ENCODE data around the gene LENEP.

The LENEP gene

DNA sequence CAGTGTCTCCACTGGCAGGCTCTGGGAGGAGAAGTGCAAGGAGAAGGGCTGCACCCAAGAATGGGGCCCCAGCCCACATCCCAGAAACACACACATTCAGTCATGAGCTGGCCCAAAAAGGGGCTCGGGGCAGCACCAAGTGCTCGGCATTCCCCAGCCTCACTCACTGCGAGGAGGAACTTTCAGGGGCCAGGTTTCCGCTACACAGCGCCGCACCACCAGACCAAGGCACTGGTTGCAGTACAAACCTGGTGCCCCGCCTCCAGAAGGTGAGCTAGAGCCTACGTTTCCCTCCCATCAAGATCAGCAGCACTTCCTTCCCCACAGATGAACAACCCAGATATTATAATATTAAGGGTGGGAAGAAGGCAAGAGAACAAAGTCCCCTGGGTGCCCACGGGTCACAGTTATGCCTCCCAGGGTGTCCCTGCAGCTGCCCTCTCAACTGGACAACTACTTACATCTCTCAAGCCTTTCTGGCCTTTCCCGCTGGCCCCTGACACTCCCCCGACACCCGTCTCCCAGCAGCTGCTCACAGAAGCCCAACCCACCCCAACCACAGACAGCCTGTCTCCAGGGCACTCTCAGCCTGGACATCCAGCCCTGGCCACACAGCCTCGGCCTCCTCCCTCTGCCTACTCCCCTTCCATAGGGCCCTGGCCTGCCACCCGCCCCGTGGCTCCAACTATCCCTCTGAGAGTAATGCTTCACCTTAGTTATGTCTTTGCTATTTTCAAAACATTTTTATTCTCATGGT, 41.3 kb upstream of the LENEP start:
- Histone ChIP-seq H2AFZ (ENCODE audit: low read depth, low read length) (no peak overlapping the region), H4K20me1 (ENCODE audit: insufficient read depth, low read length) (peaks cover 7% of the 10 kb centered on the region; the same call in 1 of the 2 replicates), H3K79me2 (ENCODE audit: insufficient read depth, low read length) (peaks cover 28% of the 10 kb centered on the region), H3K9me3 (ENCODE audit: insufficient read depth, low read length, severe bottlenecking) (no peaks in the 10 kb centered on the region), H3K9ac (ENCODE audit: low read depth, low read length) (no peak overlapping the region), H3K4me2 (ENCODE audit: insufficient read depth, low read length) (no peak overlapping the region), H3K27me3 (ENCODE audit: insufficient read depth, low read length, poor library complexity) (no peaks in the 10 kb centered on the region), H3K27ac (ENCODE audit: low read length) (no peak overlapping the region), H3K4me3 (ENCODE audit: low read depth in 1 of 2, low read length in 2 of 2) (no peak overlapping the region), H3K36me3 (ENCODE audit: insufficient read depth, low read length) (peaks cover 30% of the 10 kb centered on the region), H3K4me1 (ENCODE audit: insufficient read depth, low read length) (peaks cover 43% of the 10 kb centered on the region)
- DNase-seq: no peak
- TF ChIP-seq, protein P1, sequence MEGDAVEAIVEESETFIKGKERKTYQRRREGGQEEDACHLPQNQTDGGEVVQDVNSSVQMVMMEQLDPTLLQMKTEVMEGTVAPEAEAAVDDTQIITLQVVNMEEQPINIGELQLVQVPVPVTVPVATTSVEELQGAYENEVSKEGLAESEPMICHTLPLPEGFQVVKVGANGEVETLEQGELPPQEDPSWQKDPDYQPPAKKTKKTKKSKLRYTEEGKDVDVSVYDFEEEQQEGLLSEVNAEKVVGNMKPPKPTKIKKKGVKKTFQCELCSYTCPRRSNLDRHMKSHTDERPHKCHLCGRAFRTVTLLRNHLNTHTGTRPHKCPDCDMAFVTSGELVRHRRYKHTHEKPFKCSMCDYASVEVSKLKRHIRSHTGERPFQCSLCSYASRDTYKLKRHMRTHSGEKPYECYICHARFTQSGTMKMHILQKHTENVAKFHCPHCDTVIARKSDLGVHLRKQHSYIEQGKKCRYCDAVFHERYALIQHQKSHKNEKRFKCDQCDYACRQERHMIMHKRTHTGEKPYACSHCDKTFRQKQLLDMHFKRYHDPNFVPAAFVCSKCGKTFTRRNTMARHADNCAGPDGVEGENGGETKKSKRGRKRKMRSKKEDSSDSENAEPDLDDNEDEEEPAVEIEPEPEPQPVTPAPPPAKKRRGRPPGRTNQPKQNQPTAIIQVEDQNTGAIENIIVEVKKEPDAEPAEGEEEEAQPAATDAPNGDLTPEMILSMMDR (IDR thresholded peaks at IDR 0.05; ENCODE audit: borderline replicate concordance, extremely low read depth, low read length, poor library complexity, severe bottlenecking): no peak
- no peak for TF ChIP-seq EZH2 (IDR thresholded peaks at IDR 0.05; ENCODE audit: borderline replicate concordance, low read depth, low read length, severe bottlenecking)
- no peak for ATAC-seq (ENCODE audit: insufficient read depth, low read depth)

DNA sequence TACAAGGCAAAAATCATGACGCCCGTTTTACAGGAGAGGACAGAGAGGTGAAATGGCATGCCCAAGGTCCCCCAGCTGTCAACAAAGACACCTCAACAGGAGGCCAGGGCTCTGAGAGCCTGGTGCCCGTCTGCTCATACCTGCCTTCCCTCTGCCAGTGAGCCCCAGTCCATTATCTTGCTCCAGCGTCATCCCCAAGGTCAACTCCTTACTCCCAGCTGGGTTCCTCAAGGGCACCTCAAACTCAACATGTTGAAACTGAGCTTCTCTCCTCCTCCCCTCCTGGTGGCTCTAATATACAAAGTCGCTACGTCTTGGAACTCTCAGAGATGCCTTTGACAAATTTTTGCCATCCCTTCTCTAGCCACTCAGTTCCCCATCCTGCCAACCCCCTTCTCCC, 40.7 kb upstream of the LENEP start:
- Histone ChIP-seq H3K4me3 (ENCODE audit: low read depth in 1 of 2, low read length in 2 of 2) (no peak overlapping the region), H2AFZ (ENCODE audit: low read depth, low read length) (no peak overlapping the region), H3K4me2 (ENCODE audit: insufficient read depth, low read length) (0 out of 2 replicates have a peak overlapping the region, but pooled peaks have one; percentile 0), H3K27ac (ENCODE audit: low read length) (peak overlapping the region; percentile 15), H3K9me3 (ENCODE audit: insufficient read depth, low read length, severe bottlenecking) (no peaks in the 10 kb centered on the region), H3K27me3 (ENCODE audit: insufficient read depth, low read length, poor library complexity) (no peaks in the 10 kb centered on the region), H3K4me1 (ENCODE audit: insufficient read depth, low read length) (peaks cover 49% of the 10 kb centered on the region), H4K20me1 (ENCODE audit: insufficient read depth, low read length) (peaks cover 7% of the 10 kb centered on the region; the same call in 1 of the 2 replicates), H3K79me2 (ENCODE audit: insufficient read depth, low read length) (peaks cover 28% of the 10 kb centered on the region), H3K9ac (ENCODE audit: low read depth, low read length) (no peak overlapping the region), H3K36me3 (ENCODE audit: insufficient read depth, low read length) (peaks cover 25% of the 10 kb centered on the region)
- no peak for TF ChIP-seq EZH2 (IDR thresholded peaks at IDR 0.05; ENCODE audit: borderline replicate concordance, low read depth, low read length, severe bottlenecking)
- TF ChIP-seq, protein P1 (IDR thresholded peaks at IDR 0.05; ENCODE audit: borderline replicate concordance, extremely low read depth, low read length, poor library complexity, severe bottlenecking): no peak
- no peak for ATAC-seq (ENCODE audit: insufficient read depth, low read depth)
- no peak for DNase-seq

DNA sequence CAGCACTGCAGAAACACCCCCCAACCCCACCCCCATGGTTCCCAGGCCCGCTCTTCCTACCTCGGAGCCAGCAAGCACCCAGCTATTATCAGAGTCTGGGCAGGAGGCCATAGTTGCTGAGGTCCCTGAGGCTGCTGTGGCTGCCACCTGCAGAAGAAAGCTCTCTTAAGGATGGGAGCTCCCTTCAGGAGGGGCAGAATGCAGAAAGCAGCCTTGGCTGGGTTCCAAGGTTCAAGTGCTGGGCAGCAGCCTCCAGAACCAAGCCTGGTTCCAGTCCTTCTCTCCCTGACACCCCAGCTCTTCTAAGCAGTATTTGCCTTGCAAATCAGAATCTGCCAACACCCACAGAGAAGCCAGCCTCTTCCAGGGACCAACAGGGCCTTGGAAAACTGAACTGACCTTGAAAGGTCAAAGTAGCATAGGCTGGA, 39.8 kb upstream of the LENEP start:
- H3K36me3 ChIP-seq (ENCODE audit: insufficient read depth, low read length): peaks cover 19% of the 10 kb centered on the region
- ATAC-seq (ENCODE audit: insufficient read depth, low read depth): no peak
- no peak for DNase-seq

More for the DNA sequence above, 39.8 kb upstream of the LENEP start:
- Histone ChIP-seq H2AFZ (ENCODE audit: low read depth, low read length) (no peak overlapping the region), H3K27ac (ENCODE audit: low read length) (peak overlapping the region; percentile 39; the same call in 1 of the 2 replicates), H3K27me3 (ENCODE audit: insufficient read depth, low read length, poor library complexity) (no peaks in the 10 kb centered on the region), H4K20me1 (ENCODE audit: insufficient read depth, low read length) (peaks cover 7% of the 10 kb centered on the region; the same call in 1 of the 2 replicates), H3K4me2 (ENCODE audit: insufficient read depth, low read length) (peak overlapping the region; percentile 88), H3K79me2 (ENCODE audit: insufficient read depth, low read length) (peaks cover 28% of the 10 kb centered on the region), H3K4me3 (ENCODE audit: low read depth in 1 of 2, low read length in 2 of 2) (no peak overlapping the region; a peak in 1 of 4 replicates), H3K9me3 (ENCODE audit: insufficient read depth, low read length, severe bottlenecking) (no peaks in the 10 kb centered on the region), H3K4me1 (ENCODE audit: insufficient read depth, low read length) (peaks cover 49% of the 10 kb centered on the region), H3K9ac (ENCODE audit: low read depth, low read length) (no peak overlapping the region)
- no peak for TF ChIP-seq EZH2 (IDR thresholded peaks at IDR 0.05; ENCODE audit: borderline replicate concordance, low read depth, low read length, severe bottlenecking)
- TF ChIP-seq, protein P1 (IDR thresholded peaks at IDR 0.05; ENCODE audit: borderline replicate concordance, extremely low read depth, low read length, poor library complexity, severe bottlenecking): no peak

Measured in DND-41 (cell line).